H1 (cell line): ENCODE data around the gene PLVAP.

Experiments used
- ATF3 ChIP-seq: IDR thresholded peaks from 2 replicates; pipeline ENCODE4 v1.6.1; 2011; ENCODE audit warnings: low read depth, mild to moderate bottlenecking, low read length; ENCODE audit not compliant: insufficient read depth
- JUND ChIP-seq: IDR thresholded peaks from 2 replicates; pipeline ENCODE4 v1.6.1; 2011; ENCODE audit warnings: mild to moderate bottlenecking, improper control_type of control experiment, low read length
- NRF1 ChIP-seq: IDR thresholded peaks from 2 replicates; pipeline ENCODE4 v1.6.1; 2011; ENCODE audit warnings: mild to moderate bottlenecking, low read depth, low read length, improper control_type of control experiment
- POLR2A ChIP-seq, 2 experiments: IDR thresholded peaks; 1 replicate in 1 of 2; 2 replicates in 1 of 2; pipeline ENCODE4 v1.6.1; 2011; ENCODE audit warnings: low read depth in 2 of 2, low read length in 2 of 2, mild to moderate bottlenecking in 2 of 2; ENCODE audit errors: control extremely low read depth in 1 of 2
- RFX5 ChIP-seq: IDR thresholded peaks from 2 replicates; pipeline ENCODE4 v1.6.1; 2011; ENCODE audit warnings: low read depth, low read length, improper control_type of control experiment, borderline replicate concordance
- TCF12 ChIP-seq: IDR thresholded peaks from 2 replicates; pipeline ENCODE4 v1.6.1; 2011; ENCODE audit warnings: low read depth, mild to moderate bottlenecking, low read length
- TF ChIP-seq, protein P1 (sequence below), 3 experiments: IDR thresholded peaks; 1 replicate in 2 of 3; 2 replicates in 1 of 3; pipeline versions ENCODE4 v1.5.1 to v1.6.1; 2011; ENCODE audit warnings: low read length in 3 of 3, mild to moderate bottlenecking in 3 of 3, inconsistent platforms in 2 of 3, low read depth in 1 of 3, moderate library complexity in 1 of 3; ENCODE audit not compliant: insufficient read depth in 1 of 3; ENCODE audit errors: control extremely low read depth in 1 of 3
- TF ChIP-seq, protein P2 (sequence below): IDR thresholded peaks from 2 replicates; pipeline ENCODE4 v1.6.1; 2011; ENCODE audit warnings: low read length, improper control_type of control experiment

- TF ChIP-seq, protein P1, sequence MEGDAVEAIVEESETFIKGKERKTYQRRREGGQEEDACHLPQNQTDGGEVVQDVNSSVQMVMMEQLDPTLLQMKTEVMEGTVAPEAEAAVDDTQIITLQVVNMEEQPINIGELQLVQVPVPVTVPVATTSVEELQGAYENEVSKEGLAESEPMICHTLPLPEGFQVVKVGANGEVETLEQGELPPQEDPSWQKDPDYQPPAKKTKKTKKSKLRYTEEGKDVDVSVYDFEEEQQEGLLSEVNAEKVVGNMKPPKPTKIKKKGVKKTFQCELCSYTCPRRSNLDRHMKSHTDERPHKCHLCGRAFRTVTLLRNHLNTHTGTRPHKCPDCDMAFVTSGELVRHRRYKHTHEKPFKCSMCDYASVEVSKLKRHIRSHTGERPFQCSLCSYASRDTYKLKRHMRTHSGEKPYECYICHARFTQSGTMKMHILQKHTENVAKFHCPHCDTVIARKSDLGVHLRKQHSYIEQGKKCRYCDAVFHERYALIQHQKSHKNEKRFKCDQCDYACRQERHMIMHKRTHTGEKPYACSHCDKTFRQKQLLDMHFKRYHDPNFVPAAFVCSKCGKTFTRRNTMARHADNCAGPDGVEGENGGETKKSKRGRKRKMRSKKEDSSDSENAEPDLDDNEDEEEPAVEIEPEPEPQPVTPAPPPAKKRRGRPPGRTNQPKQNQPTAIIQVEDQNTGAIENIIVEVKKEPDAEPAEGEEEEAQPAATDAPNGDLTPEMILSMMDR (IDR thresholded peaks at IDR 0.05; ENCODE audit: control extremely low read depth in 1 of 3, insufficient read depth in 1 of 3, low read depth in 1 of 3, low read length in 3 of 3): peak; percentile 91 to 95 (median 93)
- TF ChIP-seq POLR2A (IDR thresholded peaks at IDR 0.05; ENCODE audit: control extremely low read depth in 1 of 2, low read depth in 2 of 2, low read length in 2 of 2) (no peak), RFX5 (no peak), TCF12 (no peak), JUND (no peak), ATF3 (no peak), NRF1 (no peak)
- TF ChIP-seq, protein P2, sequence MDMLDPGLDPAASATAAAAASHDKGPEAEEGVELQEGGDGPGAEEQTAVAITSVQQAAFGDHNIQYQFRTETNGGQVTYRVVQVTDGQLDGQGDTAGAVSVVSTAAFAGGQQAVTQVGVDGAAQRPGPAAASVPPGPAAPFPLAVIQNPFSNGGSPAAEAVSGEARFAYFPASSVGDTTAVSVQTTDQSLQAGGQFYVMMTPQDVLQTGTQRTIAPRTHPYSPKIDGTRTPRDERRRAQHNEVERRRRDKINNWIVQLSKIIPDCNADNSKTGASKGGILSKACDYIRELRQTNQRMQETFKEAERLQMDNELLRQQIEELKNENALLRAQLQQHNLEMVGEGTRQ: no peak
These were observed 31.0 kb downstream of the PLVAP start for GRCh38 chr19:17346109-17346671.
